ENCODE data around the gene SERINC5.

DNA sequence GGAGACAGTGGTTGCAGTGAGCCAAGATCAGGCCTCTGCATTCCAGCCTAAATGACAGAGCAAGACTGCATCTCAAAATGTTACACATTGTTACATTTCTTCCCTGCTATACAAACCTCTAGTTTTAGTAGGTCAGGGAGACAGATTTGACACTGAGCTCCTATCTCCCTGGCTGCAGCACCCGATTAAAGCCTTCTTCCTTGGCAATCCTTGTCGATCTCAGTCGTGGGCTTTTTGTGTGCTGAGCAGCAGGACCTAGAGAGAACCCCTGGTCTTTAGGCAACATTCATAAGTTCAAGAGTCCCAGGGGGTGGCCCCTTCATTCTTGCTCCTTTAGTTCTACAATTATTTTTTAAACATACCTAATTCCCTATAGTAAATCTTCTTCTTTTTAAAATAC is 13.0 kb downstream of the SERINC5 start:
- TF ChIP-seq, protein P1, sequence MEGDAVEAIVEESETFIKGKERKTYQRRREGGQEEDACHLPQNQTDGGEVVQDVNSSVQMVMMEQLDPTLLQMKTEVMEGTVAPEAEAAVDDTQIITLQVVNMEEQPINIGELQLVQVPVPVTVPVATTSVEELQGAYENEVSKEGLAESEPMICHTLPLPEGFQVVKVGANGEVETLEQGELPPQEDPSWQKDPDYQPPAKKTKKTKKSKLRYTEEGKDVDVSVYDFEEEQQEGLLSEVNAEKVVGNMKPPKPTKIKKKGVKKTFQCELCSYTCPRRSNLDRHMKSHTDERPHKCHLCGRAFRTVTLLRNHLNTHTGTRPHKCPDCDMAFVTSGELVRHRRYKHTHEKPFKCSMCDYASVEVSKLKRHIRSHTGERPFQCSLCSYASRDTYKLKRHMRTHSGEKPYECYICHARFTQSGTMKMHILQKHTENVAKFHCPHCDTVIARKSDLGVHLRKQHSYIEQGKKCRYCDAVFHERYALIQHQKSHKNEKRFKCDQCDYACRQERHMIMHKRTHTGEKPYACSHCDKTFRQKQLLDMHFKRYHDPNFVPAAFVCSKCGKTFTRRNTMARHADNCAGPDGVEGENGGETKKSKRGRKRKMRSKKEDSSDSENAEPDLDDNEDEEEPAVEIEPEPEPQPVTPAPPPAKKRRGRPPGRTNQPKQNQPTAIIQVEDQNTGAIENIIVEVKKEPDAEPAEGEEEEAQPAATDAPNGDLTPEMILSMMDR (conservative IDR thresholded peaks at IDR 0.05; ENCODE audit: low read length): no peak
- no peak for TF ChIP-seq EZH2phosphoT487 (IDR thresholded peaks at IDR 0.05; ENCODE audit: borderline replicate concordance)
